ENCODE data around the gene C5orf15. TPM values are rescaled to one million over a fixed set of nuclear protein-coding genes. Genes with fewer than 3 reads are reported as not detected.

C5orf15 gene
- total and polyA plus RNA-seq, 9 of the 15 experiments (the other 6 are each of a cell fraction or from before 2014, with no cell fraction given) = 23.3 to 50.7 (median 35.5) TPM

DNA sequence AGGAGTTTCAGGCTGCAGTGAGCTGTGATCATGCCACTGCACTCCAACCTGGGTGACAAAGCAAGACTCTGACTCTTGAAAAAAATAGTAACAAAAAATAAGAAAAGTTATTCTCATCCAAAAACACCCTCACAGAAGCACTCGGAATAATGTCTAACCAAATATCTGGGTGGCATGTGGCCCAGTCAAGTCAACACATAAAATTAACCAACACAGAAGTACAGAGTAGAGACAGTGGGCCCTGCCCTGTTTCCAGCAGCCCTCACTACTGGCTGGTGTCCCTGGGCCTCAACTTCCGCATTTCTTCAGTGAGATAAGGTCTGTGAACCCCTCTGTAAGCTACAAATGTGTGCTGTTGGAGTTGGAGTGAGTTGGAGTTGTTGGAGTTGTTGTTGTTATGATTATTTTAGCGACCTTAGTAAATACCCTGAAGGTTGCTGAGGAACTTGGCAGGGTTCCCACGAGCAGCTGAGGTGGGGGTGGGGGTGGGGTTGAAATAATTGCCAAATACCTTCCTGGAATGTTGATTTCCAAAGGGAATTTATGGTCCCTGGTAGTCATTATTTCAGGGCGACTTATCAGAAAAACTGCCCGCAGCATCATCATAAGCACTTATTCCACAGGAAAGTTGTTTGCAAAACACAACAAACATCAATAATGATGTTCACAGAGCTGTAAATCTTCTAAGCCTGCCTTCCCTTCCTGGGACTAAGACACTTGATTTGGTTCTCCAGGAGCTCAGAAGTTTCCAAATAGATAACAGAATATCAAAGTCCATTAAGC, 30.2 kb downstream of the C5orf15 start (continued):
- TF ChIP-seq, protein P1, sequence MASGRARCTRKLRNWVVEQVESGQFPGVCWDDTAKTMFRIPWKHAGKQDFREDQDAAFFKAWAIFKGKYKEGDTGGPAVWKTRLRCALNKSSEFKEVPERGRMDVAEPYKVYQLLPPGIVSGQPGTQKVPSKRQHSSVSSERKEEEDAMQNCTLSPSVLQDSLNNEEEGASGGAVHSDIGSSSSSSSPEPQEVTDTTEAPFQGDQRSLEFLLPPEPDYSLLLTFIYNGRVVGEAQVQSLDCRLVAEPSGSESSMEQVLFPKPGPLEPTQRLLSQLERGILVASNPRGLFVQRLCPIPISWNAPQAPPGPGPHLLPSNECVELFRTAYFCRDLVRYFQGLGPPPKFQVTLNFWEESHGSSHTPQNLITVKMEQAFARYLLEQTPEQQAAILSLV (tag; IDR thresholded peaks at IDR 0.05) = no peak
- TF ChIP-seq MCM7 (IDR thresholded peaks at IDR 0.05) (no peak), ZNF197 (CRISPR knock-in tag; IDR thresholded peaks at IDR 0.05; ENCODE audit: low read depth) (peak; percentile 69; the same call in 1 of the 2 replicates), ZNF311 (CRISPR knock-in tag; IDR thresholded peaks at IDR 0.05) (no peak), FOXA1 (IDR thresholded peaks at IDR 0.05; ENCODE audit: borderline replicate concordance) (no peak), GATAD2A (IDR thresholded peaks at IDR 0.05) (0 out of 2 replicates have a peak, but pooled peaks have one; percentile 64), ETV1 (tag; conservative IDR thresholded peaks at IDR 0.05; ENCODE audit: low read depth) (peak; percentile 13), KAT2B (IDR thresholded peaks at IDR 0.05; ENCODE audit: low read depth, low read length) (no peak), ZNF699 (CRISPR knock-in tag; IDR thresholded peaks at IDR 0.05; ENCODE audit: insufficient replicate concordance) (no peak), RBM25 (IDR thresholded peaks at IDR 0.05; ENCODE audit: low read depth, low read length, severe bottlenecking) (no peak), PPARD (CRISPR knock-in tag; IDR thresholded peaks at IDR 0.05) (no peak), PBX2 (CRISPR knock-in tag; IDR thresholded peaks at IDR 0.05; ENCODE audit: low read depth) (no peak), PBX2 (tag; conservative IDR thresholded peaks at IDR 0.05; ENCODE audit: low read depth) (peak; percentile 77), CBFA2T2 (conservative IDR thresholded peaks at IDR 0.05) (no peak), ZNF445 (CRISPR knock-in tag; IDR thresholded peaks at IDR 0.05; ENCODE audit: low read depth) (0 out of 2 replicates have a peak, but pooled peaks have one; percentile 3), CREM (IDR thresholded peaks at IDR 0.05; ENCODE audit: low read depth) (no peak), IFI16 (CRISPR knock-in tag; IDR thresholded peaks at IDR 0.05) (no peak), ETS2 (tag; IDR thresholded peaks at IDR 0.05; ENCODE audit: borderline replicate concordance, poor library complexity, severe bottlenecking) (no peak)
- TF ChIP-seq, protein P2, sequence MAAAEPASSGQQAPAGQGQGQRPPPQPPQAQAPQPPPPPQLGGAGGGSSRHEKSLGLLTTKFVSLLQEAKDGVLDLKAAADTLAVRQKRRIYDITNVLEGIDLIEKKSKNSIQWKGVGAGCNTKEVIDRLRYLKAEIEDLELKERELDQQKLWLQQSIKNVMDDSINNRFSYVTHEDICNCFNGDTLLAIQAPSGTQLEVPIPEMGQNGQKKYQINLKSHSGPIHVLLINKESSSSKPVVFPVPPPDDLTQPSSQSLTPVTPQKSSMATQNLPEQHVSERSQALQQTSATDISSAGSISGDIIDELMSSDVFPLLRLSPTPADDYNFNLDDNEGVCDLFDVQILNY (CRISPR knock-in tag; IDR thresholded peaks at IDR 0.05) = no peak
- TF ChIP-seq, protein P3, sequence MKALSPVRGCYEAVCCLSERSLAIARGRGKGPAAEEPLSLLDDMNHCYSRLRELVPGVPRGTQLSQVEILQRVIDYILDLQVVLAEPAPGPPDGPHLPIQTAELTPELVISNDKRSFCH (CRISPR knock-in tag; IDR thresholded peaks at IDR 0.05) = no peak
- TF ChIP-seq, protein P3 (tag; IDR thresholded peaks at IDR 0.05) = no peak; the same call in 1 of the 2 replicates
- TF ChIP-seq, protein P4, sequence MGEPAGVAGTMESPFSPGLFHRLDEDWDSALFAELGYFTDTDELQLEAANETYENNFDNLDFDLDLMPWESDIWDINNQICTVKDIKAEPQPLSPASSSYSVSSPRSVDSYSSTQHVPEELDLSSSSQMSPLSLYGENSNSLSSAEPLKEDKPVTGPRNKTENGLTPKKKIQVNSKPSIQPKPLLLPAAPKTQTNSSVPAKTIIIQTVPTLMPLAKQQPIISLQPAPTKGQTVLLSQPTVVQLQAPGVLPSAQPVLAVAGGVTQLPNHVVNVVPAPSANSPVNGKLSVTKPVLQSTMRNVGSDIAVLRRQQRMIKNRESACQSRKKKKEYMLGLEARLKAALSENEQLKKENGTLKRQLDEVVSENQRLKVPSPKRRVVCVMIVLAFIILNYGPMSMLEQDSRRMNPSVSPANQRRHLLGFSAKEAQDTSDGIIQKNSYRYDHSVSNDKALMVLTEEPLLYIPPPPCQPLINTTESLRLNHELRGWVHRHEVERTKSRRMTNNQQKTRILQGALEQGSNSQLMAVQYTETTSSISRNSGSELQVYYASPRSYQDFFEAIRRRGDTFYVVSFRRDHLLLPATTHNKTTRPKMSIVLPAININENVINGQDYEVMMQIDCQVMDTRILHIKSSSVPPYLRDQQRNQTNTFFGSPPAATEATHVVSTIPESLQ (CRISPR knock-in tag; IDR thresholded peaks at IDR 0.05) = no peak

Data from K562 (cell line).